GM10266 (cell line): Measurements from ENCODE around the gene SDHB.

Experiments used
- DNase-seq: peaks from one replicate; pipeline ENCODE4 v3.0.0; 2012; ENCODE audit errors: extremely low spot score
- TF ChIP-seq, protein P1 (sequence below): IDR thresholded peaks from 2 replicates; pipeline ENCODE4 v1.5.1; 2012; ENCODE audit warnings: mild to moderate bottlenecking, low read depth; ENCODE audit not compliant: control insufficient read depth, insufficient read depth; ENCODE audit errors: missing control alignments

SDHB gene

DNA sequence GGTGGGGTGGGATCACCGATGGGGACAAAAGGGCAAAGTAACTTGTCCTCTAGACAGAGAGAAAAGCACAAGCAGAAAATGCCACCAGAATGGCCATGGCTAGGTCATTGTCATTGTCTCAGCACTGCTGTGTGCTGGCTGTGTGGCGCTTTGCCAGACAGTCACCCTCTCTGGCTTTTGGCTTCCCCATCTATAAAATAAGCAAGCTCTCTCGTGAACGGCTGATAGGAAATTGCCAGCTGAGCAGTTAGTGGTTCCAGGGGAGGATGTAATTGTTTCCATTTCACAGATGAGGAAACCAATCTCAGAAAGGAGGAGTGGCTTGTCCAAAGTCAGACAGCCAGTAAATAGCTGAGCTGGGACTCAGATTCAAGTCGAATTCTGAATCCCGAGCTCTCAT lies 32.9 kb upstream of the SDHB start:
- TF ChIP-seq, protein P1, sequence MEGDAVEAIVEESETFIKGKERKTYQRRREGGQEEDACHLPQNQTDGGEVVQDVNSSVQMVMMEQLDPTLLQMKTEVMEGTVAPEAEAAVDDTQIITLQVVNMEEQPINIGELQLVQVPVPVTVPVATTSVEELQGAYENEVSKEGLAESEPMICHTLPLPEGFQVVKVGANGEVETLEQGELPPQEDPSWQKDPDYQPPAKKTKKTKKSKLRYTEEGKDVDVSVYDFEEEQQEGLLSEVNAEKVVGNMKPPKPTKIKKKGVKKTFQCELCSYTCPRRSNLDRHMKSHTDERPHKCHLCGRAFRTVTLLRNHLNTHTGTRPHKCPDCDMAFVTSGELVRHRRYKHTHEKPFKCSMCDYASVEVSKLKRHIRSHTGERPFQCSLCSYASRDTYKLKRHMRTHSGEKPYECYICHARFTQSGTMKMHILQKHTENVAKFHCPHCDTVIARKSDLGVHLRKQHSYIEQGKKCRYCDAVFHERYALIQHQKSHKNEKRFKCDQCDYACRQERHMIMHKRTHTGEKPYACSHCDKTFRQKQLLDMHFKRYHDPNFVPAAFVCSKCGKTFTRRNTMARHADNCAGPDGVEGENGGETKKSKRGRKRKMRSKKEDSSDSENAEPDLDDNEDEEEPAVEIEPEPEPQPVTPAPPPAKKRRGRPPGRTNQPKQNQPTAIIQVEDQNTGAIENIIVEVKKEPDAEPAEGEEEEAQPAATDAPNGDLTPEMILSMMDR = no peak
- DNase-seq = no peak

DNA sequence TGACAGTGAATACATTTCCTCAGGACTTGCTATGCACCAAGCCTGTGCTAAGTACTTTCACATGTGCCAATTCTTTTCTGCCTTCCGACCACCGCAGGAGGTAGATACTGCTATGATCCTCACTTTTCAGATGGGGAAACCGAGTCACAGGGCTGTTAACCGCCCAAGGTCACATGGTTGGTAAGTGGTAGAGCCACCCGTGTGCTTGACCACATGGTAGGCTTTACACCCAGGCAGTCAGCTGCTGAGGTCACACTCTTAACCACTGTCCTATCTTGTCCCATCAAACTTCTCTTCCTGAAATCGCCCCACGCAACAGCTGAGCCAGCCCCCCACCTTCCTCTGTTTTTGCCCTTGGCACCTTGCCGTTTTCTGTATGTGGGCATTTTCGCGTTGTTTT lies 31.0 kb upstream of the SDHB start:
- DNase-seq = no peak
- TF ChIP-seq, protein P1 = no peak

DNA sequence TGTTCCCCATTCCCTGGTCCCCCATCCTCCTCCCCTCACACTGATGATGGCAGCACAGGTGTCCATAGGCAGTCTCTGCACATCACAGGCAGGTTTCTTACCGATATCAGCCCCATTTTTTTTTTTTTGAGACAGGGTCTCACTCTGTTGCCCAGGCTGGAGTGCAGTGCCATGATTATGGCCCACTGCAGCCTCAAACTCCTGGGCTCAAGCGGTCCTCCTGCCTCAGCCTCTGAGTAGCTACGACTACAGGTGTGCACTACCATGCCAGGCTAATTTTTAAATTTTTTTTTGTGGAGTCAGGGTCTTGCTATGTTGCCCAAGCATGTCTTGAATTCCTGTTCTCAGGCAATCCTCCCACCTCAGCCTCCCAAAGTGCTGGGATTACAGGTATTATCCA lies 28.9 kb upstream of the SDHB start:
- TF ChIP-seq, protein P1 = no peak

DNA sequence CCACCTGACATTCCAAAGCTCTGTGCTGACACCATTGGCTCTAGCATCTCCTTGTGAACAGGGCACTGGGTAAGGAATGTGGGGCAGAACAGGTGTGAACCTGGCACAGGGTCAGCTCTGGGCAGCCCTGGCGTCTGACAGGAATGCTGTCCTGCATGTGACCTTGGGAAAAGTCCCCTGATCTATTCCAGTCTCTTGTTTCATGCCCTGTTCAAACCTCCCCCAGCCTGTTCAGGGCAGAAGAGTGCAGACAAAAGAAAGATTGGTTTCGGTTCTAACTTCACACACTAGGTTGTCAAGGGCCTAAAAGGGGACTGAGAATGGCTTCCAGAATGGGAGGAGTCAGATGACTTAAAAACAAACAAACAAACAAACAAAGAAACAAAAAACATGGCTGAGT lies 27.6 kb upstream of the SDHB start:
- DNase-seq = no peak
- TF ChIP-seq, protein P1 = no peak

More for the DNA sequence above, 28.9 kb upstream of the SDHB start:
- DNase-seq = no peak

DNA sequence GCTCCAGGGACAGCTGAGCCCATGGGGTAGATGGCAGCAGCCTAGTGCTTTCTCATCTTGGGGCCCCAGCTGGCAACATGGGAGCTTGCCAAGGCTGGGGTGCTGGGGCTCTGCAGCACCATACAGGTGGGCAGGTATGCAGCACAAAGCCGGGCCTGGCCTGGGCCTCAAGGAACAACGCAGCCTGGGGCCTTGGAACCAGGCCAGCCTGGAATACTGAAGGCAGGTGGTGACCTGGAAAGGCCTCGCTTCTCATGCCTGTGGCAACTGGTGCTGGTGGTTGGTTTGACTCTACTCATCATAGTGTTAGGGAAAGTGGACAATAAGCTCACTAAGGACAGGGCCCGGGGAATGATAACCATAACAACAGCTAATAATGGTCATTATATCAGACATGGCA lies 27.0 kb upstream of the SDHB start:
- TF ChIP-seq, protein P1 = no peak
- no peak for DNase-seq

DNA sequence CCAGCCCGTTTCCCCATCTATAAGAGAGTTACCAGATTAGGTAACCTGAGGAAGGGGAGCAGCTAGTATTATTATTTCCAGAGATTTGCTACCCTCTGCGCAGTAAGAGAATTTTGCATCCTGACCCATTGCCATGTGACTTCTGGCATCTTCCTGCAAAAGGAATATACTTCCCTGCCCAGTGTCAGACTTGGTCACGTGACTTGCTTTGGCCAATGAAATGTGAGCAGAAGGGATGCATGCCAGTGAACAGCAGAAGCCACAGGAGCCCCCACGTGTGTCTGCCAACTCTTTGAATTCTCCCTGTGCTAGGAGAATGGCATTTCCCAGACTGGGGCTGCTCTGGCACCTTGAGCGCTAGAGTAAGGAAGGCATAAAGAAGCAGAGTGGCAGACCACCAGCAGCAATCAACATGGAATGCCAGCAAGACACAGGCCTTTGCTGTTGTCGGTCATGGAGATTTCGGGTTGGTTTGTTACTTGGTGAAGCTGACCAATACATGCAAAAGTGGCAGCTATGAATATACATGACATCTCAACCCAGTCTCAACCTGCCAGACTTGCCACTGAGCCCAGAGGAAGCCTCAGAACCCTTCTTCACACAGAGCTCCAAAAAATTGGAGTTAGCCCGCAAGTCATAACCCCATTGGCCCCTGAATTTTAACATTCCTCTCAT lies 26.4 kb upstream of the SDHB start:
- DNase-seq = no peak
- TF ChIP-seq, protein P1 = no peak

DNA sequence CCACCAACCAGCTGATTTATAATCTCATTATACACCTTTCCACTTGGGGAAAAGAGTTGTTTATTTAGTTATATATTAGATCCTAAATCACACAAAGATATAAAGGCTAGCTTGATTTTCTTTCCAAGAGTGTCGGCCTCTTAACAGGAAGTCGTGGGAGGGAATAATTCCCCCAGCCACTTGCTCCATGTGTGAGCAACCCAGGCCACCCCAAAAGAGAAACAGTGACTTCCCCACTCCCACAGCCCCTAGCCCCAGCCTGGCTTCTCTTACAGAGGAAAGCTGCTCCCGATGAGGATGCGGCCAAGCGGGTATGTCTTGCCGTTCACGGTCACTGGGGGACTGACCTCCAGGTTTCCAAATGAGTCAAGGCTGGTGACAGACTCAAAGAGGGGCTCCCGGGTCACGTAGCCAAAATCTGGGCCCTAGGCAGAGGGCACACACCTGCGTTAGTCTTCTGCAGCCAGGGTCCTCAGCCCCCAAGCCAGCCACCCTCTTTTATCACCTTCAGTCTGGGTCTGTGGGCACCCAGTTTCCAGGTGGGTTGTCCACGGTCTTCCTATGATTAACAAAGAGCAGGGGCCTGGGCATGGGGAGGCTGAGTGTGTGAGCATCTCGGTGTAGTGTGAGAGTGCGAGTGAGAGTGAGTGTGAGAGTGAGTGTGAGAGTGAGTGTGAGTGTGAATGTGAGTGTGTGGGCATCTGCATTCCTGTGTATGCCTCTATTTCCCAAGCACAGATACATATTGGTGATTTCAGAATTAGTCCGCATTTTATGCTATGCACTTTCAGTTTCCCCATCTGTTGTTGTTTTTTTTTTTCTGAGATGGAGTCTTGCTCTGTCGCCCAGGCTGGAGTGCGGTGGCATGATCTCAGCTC lies 25.4 kb upstream of the SDHB start:
- no peak for DNase-seq
- TF ChIP-seq, protein P1 = no peak
